Neuronal stem cell (in vitro differentiated cells): Measurements from ENCODE around the gene NR2E1.
A peak's percentile ranks its signal among the peaks of the same experiment; 100 is the strongest.

Experiments
- DNase-seq: peaks from one replicate; pipeline ENCODE4 v3.0.0-alpha.2; 2013; ENCODE audit warnings: low spot score
- H2AFZ ChIP-seq: one replicate; pipeline ENCODE4 v1.6.1; 2013; ENCODE audit warnings: mild to moderate bottlenecking, low read length, inconsistent platforms
- H2AK5ac ChIP-seq: 2 replicates; pipeline ENCODE4 v1.6.1; 2013; ENCODE audit warnings: low read depth, mild to moderate bottlenecking, inconsistent platforms, low read length, moderate library complexity, mixed read lengths
- H2BK120ac ChIP-seq: 2 replicates; pipeline ENCODE4 v1.6.1; 2013; ENCODE audit warnings: low read depth, mild to moderate bottlenecking, inconsistent platforms, low read length, moderate library complexity, mixed read lengths
- H2BK12ac ChIP-seq: one replicate; pipeline ENCODE4 v1.6.1; 2013; ENCODE audit warnings: low read length, inconsistent platforms
- H2BK15ac ChIP-seq: 2 replicates; pipeline ENCODE4 v1.6.1; 2013; ENCODE audit warnings: mild to moderate bottlenecking, low read length, inconsistent platforms, mixed read lengths
- H2BK5ac ChIP-seq: one replicate; pipeline ENCODE4 v1.6.1; 2013; ENCODE audit warnings: inconsistent platforms, mild to moderate bottlenecking, low read length, moderate library complexity
- H3K14ac ChIP-seq: one replicate; pipeline ENCODE4 v1.6.1; 2013; ENCODE audit warnings: low read length, inconsistent platforms
- H3K18ac ChIP-seq: 2 replicates; pipeline ENCODE4 v1.6.1; 2013; ENCODE audit warnings: low read length, inconsistent platforms
- H3K23ac ChIP-seq: 2 replicates; pipeline ENCODE4 v1.6.1; 2013; ENCODE audit warnings: low read depth, mild to moderate bottlenecking, mixed read lengths, low read length, inconsistent platforms; ENCODE audit not compliant: poor library complexity
- H3K27ac ChIP-seq: replicated peaks from 3 replicates; pipeline ENCODE4 v1.5.1; 2013; ENCODE audit warnings: low read length, inconsistent platforms
- H3K27me3 ChIP-seq, 3 experiments: 2 replicates each; pipeline ENCODE4 v1.6.1; 2013; ENCODE audit warnings: low read length in 3 of 3, mild to moderate bottlenecking in 2 of 3, inconsistent platforms in 1 of 3, low read depth in 1 of 3, mixed read lengths in 1 of 3, moderate library complexity in 1 of 3; ENCODE audit not compliant: control insufficient read depth in 3 of 3, insufficient read depth in 3 of 3
- H3K36me3 ChIP-seq, 2 donors: replicated peaks in 1 of 2; 2 replicates each; pipeline ENCODE4 v1.6.1; 2013; ENCODE audit warnings: low read length in 2 of 2; ENCODE audit not compliant: control insufficient read depth in 2 of 2, insufficient read depth in 2 of 2
- H3K4ac ChIP-seq: 2 replicates; pipeline ENCODE4 v1.6.1; 2013; ENCODE audit warnings: inconsistent platforms, mild to moderate bottlenecking, low read length, moderate library complexity
- H3K4me1 ChIP-seq, 2 donors: 1 replicate in 1 of 2; 2 replicates in 1 of 2; pipeline ENCODE4 v1.6.1; 2013; ENCODE audit warnings: low read length in 2 of 2, low read depth in 1 of 2; ENCODE audit not compliant: control insufficient read depth in 2 of 2, insufficient read depth in 1 of 2
- H3K4me2 ChIP-seq: one replicate; pipeline ENCODE4 v1.6.1; 2013; ENCODE audit warnings: mild to moderate bottlenecking, low read length, inconsistent platforms; ENCODE audit not compliant: insufficient read depth, poor library complexity, severe bottlenecking
- H3K4me3 ChIP-seq, 2 donors: 2 replicates each; pipeline ENCODE4 v1.5.1; 2013; ENCODE audit warnings: low read length in 2 of 2, mild to moderate bottlenecking in 2 of 2, inconsistent platforms in 1 of 2, moderate library complexity in 1 of 2
- H3K79me1 ChIP-seq: one replicate; pipeline ENCODE4 v1.6.1; 2013; ENCODE audit warnings: low read depth, mild to moderate bottlenecking, inconsistent platforms, low read length, moderate library complexity
- H3K9ac ChIP-seq: one replicate; pipeline ENCODE4 v1.6.1; 2013; ENCODE audit warnings: mild to moderate bottlenecking, low read depth, low read length, inconsistent platforms; ENCODE audit not compliant: poor library complexity
- H3K9me3 ChIP-seq, 2 donors: replicated peaks in 1 of 2; 2 replicates each; pipeline versions ENCODE3 to v1.6.1; 2013; ENCODE audit warnings: low read length in 2 of 2, mild to moderate bottlenecking in 2 of 2, inconsistent platforms in 1 of 2, low read depth in 1 of 2, mixed read lengths in 1 of 2, moderate library complexity in 1 of 2; ENCODE audit not compliant: control insufficient read depth in 2 of 2, insufficient read depth in 1 of 2
- H4K8ac ChIP-seq: one replicate; pipeline ENCODE4 v1.6.1; 2013; ENCODE audit warnings: low read depth, mild to moderate bottlenecking, inconsistent platforms, low read length, moderate library complexity
- H4K91ac ChIP-seq: one replicate; pipeline ENCODE4 v1.6.1; 2013; ENCODE audit warnings: low read length, low read depth, mild to moderate bottlenecking, inconsistent platforms; ENCODE audit not compliant: poor library complexity
- WGBS, 2 donors: extraction: QIAGEN DNeasy Blood & Tissue Kit; methylation state at CpG; one replicate each; pipeline ENCODE4 v1.1.7; 2013; ENCODE audit warnings: missing lambda C conversion rate in 2 of 2, mixed read lengths in 1 of 2; ENCODE audit not compliant: insufficient read length in 2 of 2, insufficient replicate concordance in 1 of 2; ENCODE audit errors: extremely low coverage in 2 of 2; 5-methylcytosine and 5-hydroxymethylcytosine counted together

The NR2E1 gene

DNA sequence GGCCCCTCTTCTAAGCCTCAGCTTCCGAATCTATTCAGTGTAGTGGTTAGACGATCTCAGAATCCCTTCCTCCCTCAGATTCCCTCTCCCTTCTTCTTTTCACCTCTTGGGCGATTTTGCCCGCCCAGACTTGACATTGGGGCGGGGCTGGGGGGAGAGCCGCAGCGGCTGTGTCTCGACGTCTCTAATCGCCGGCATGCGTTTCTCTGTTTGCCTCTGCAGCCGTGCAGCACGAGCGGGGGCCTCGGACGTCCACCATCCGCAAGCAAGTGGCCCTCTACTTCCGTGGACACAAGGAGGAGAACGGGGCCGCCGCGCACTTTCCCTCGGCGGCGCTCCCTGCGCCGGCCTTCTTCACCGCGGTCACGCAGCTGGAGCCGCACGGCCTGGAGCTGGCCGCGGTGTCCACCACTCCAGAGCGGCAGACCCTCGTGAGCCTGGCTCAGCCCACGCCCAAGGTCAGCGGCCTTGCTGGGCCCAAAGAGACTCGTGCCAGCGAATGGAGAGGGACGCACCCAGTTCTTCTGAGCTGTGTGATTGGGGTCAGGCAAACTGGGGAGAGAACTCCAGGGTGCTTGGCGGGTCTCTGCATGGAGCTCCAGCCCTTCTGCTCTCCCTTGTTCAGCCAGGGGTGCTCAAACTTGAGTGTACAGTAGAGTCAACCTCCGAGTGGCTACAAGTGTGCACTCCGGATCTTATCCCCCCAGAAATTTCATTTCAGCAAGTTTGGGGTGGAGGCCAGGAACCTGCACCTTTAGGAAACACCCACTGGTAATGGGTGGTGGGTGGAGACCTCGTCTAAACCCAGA is 10.7 kb downstream of the NR2E1 start:
- Histone ChIP-seq H3K9me3 (peaks cover 2 to 9% of the 10 kb centered on the region in 2 donors), H3K14ac (no peak overlapping the region), H3K4ac (no peak overlapping the region), H3K79me1 (no peaks in the 10 kb centered on the region), H2AFZ (peak overlapping the region; percentile 74), H3K9ac (no peak overlapping the region), H3K18ac (peak overlapping the region; percentile 62), H3K23ac (peak overlapping the region; percentile 68), H4K8ac (no peak overlapping the region), H3K4me2 (peak overlapping the region; percentile 46), H3K4me3 (peak overlapping the region in 1 of 2 donors; percentile 13), H2BK5ac (no peak overlapping the region), H2BK120ac (no peak overlapping the region), H2BK15ac (no peak overlapping the region), H3K4me1 (peaks cover 10 to 18% of the 10 kb centered on the region in 2 donors), H2AK5ac (peak overlapping the region; percentile 66), H2BK12ac (no peak overlapping the region), H3K27me3 (peaks cover 38 to 97% (median 58%) of the 10 kb centered on the region in 3 experiments), H3K27ac (no peak overlapping the region), H4K91ac (no peak overlapping the region), H3K36me3 (no peaks in the 10 kb centered on the region)
- no CpG with 5 or more reads among the region's 46 CpGs for WGBS, 2 donors
- no peak for DNase-seq

GRCh38 chr6:108179741-108180140 is 13.9 kb downstream of the NR2E1 start:
- Histone ChIP-seq H4K91ac (no peak overlapping the region), H3K9ac (no peak overlapping the region), H2BK12ac (no peak overlapping the region), H3K4ac (no peak overlapping the region), H4K8ac (no peak overlapping the region), H2BK120ac (no peak overlapping the region), H3K23ac (no peak overlapping the region), H3K14ac (no peak overlapping the region), H3K27me3 (peaks cover 28 to 78% (median 33%) of the 10 kb centered on the region in 3 experiments), H3K18ac (no peak overlapping the region), H3K9me3 (peaks cover 0 to 7% of the 10 kb centered on the region in 2 donors), H2BK15ac (no peak overlapping the region), H2BK5ac (no peak overlapping the region), H2AFZ (no peak overlapping the region), H3K79me1 (no peaks in the 10 kb centered on the region), H3K4me3 (no peak overlapping the region), H3K27ac (no peak overlapping the region), H3K36me3 (no peaks in the 10 kb centered on the region), H2AK5ac (no peak overlapping the region), H3K4me2 (no peak overlapping the region), H3K4me1 (peaks cover 8 to 15% of the 10 kb centered on the region in 2 donors)
- WGBS, 2 donors = no CpG with 5 or more reads among the region's 4 CpGs
- no peak for DNase-seq

- no CpG with 5 or more reads among the region's 1 CpG for WGBS, 2 donors
- no peak overlapping the region for H3K4ac ChIP-seq
- no peak overlapping the region for H3K4me2 ChIP-seq
- H3K4me3 ChIP-seq = no peak overlapping the region
- no peak overlapping the region for H2AK5ac ChIP-seq
- no peak overlapping the region for H3K27ac ChIP-seq
- peaks cover 7 to 15% of the 10 kb centered on the region in 2 donors for H3K4me1 ChIP-seq
- no peak overlapping the region for H3K23ac ChIP-seq
- no peaks in the 10 kb centered on the region for H3K79me1 ChIP-seq
- H4K8ac ChIP-seq = no peak overlapping the region
- no peak overlapping the region for H4K91ac ChIP-seq
- no peak overlapping the region for H2BK15ac ChIP-seq
- no peak overlapping the region for H2AFZ ChIP-seq
- no peaks in the 10 kb centered on the region for H3K36me3 ChIP-seq
- H3K18ac ChIP-seq = no peak overlapping the region
- no peak overlapping the region for H2BK5ac ChIP-seq
- no peak for DNase-seq
- H3K27me3 ChIP-seq = peaks cover 22 to 77% (median 28%) of the 10 kb centered on the region in 3 experiments
- no peak overlapping the region for H3K9ac ChIP-seq
- H3K9me3 ChIP-seq = peaks cover 0 to 3% of the 10 kb centered on the region in 2 donors
- H3K14ac ChIP-seq = no peak overlapping the region
- no peak overlapping the region for H2BK120ac ChIP-seq
- H2BK12ac ChIP-seq = no peak overlapping the region
Measured at GRCh38 chr6:108180266-108180665, 14.4 kb downstream of the NR2E1 start.

- Histone ChIP-seq H3K14ac (no peak overlapping the region), H3K36me3 (no peaks in the 10 kb centered on the region), H3K23ac (no peak overlapping the region), H3K4me2 (no peak overlapping the region), H2BK120ac (no peak overlapping the region), H3K27me3 (peaks cover 17 to 77% (median 23%) of the 10 kb centered on the region in 3 experiments), H2BK5ac (no peak overlapping the region), H2BK12ac (no peak overlapping the region), H2AK5ac (no peak overlapping the region), H3K4me1 (peaks cover 3 to 11% of the 10 kb centered on the region in 2 donors), H2BK15ac (no peak overlapping the region), H3K27ac (no peak overlapping the region), H3K9ac (no peak overlapping the region), H3K79me1 (no peaks in the 10 kb centered on the region), H3K4me3 (no peak overlapping the region), H3K4ac (no peak overlapping the region), H4K91ac (no peak overlapping the region), H4K8ac (no peak overlapping the region), H3K18ac (no peak overlapping the region), H3K9me3 (peaks cover 0 to 3% of the 10 kb centered on the region in 2 donors), H2AFZ (no peak overlapping the region)
- WGBS, 2 donors = no CpG with 5 or more reads among the region's 6 CpGs
- no peak for DNase-seq
Measured at GRCh38 chr6:108180776-108181175, 15.0 kb downstream of the NR2E1 start.
